ENCODE measurements around the gene RSKR. TPM values are rescaled to one million over a fixed set of nuclear protein-coding genes. Genes with fewer than 3 reads are reported as not detected.

Gene RSKR
- total RNA-seq, 1 experiment from 2014 or later: 25.8 TPM

DNA sequence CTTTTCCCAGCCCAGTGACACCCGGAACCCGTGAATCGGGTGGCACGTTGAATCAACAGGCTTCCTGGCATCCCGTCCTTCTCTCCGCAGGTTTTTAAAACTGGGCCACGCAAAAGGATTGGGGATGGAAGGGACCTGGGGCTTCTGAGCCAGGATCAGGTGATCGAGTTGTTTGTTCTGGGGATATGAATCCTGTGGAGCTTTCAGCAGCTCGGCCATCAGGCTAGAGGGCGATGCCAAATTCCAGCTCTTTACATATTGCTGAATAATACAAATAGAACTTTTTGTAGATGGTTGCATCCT is 48.5 kb upstream of the RSKR start:
- no CpG with 5 or more reads among the region's 10 CpGs for WGBS (ENCODE audit: extremely low coverage, insufficient read length, low lambda C conversion rate)
- no peak overlapping the region for H2BK12ac ChIP-seq (ENCODE audit: insufficient read length, low read depth, low read length)
- DNase-seq: no peak
- no peak overlapping the region for H4K8ac ChIP-seq (replicated peaks; ENCODE audit: insufficient read length, low read depth, low read length)
- no peak overlapping the region for H3K23ac ChIP-seq (ENCODE audit: insufficient read length, low read depth, low read length)
- no peaks in the 10 kb centered on the region for H3K9me3 ChIP-seq (ENCODE audit: control insufficient read depth, low read depth, low read length)
- peak overlapping the region; percentile 82 for H3K18ac ChIP-seq (ENCODE audit: insufficient read length, low read depth, low read length)
- H3K79me2 ChIP-seq (ENCODE audit: insufficient read depth, low read length): peaks cover 25% of the 10 kb centered on the region; the same call in 1 of the 2 replicates
- no peak overlapping the region for H3K4ac ChIP-seq (ENCODE audit: low read depth, low read length)
- H3K27ac Mint-ChIP-seq: peak overlapping the region; percentile 100
- H3K9me3 Mint-ChIP-seq: peaks cover 28 to 33% of the 10 kb centered on the region in 2 experiments
- peaks cover 3% of the 10 kb centered on the region for H3K79me1 ChIP-seq (ENCODE audit: insufficient read depth, low read depth, low read length, poor library complexity, severe bottlenecking)
- no peaks in the 10 kb centered on the region for H3K27me3 ChIP-seq (ENCODE audit: insufficient read depth, low read length)
- H4K91ac ChIP-seq (ENCODE audit: insufficient read length, low read depth, low read length): no peak overlapping the region
- peaks cover 2% of the 10 kb centered on the region; the same call in 1 of the 2 replicates for H3K4me1 ChIP-seq (ENCODE audit: insufficient read depth, low read length)
- H2AFZ ChIP-seq (ENCODE audit: low read length): no peak overlapping the region
- no peak overlapping the region for H2AK5ac ChIP-seq (ENCODE audit: insufficient read length, low read length)
- H3K27me3 Mint-ChIP-seq (ENCODE audit: low read depth): no peaks in the 10 kb centered on the region; the same call in 1 of the 2 replicates
- H4K20me1 ChIP-seq (ENCODE audit: control insufficient read depth, insufficient read depth, insufficient read length): no peaks in the 10 kb centered on the region
- peak overlapping the region; percentile 95 for H3K4me2 ChIP-seq (ENCODE audit: insufficient read depth, insufficient read length, low read length)
- peak overlapping the region; percentile 100 for H3K4me3 Mint-ChIP-seq
- peak overlapping the region; percentile 93 for H3K9ac ChIP-seq (ENCODE audit: extremely low read depth, insufficient read length, low read length)
- H3K56ac ChIP-seq (ENCODE audit: insufficient read length, low read depth, low read length): no peak overlapping the region
- H3K23me2 ChIP-seq (ENCODE audit: insufficient read length, low read depth, low read length, poor library complexity, severe bottlenecking): peaks cover 5% of the 10 kb centered on the region
- peaks cover 34 to 57% (median 56%) of the 10 kb centered on the region in 3 experiments for H3K36me3 Mint-ChIP-seq (ENCODE audit: insufficient read depth in 1 of 3, low read depth in 3 of 3)
- H2BK5ac ChIP-seq (ENCODE audit: insufficient read length, low read length): peak overlapping the region; percentile 55
- H3T11ph ChIP-seq (ENCODE audit: low read length): no peak overlapping the region
- H2BK120ac ChIP-seq (ENCODE audit: low read depth, low read length, poor library complexity, severe bottlenecking): no peak overlapping the region
- H3K27ac ChIP-seq (ENCODE audit: insufficient read length, low read depth, low read length): peak overlapping the region; percentile 47
- peak overlapping the region; percentile 83 for H3K14ac ChIP-seq (ENCODE audit: insufficient read depth, low read length)
- no peak overlapping the region for H4K5ac ChIP-seq (ENCODE audit: insufficient read length, low read depth, low read length)
- no peak overlapping the region for H2BK15ac ChIP-seq (ENCODE audit: low read depth, low read length)
- H3K4me1 Mint-ChIP-seq: peaks cover 16 to 20% of the 10 kb centered on the region in 2 experiments
- TF ChIP-seq, protein P1, sequence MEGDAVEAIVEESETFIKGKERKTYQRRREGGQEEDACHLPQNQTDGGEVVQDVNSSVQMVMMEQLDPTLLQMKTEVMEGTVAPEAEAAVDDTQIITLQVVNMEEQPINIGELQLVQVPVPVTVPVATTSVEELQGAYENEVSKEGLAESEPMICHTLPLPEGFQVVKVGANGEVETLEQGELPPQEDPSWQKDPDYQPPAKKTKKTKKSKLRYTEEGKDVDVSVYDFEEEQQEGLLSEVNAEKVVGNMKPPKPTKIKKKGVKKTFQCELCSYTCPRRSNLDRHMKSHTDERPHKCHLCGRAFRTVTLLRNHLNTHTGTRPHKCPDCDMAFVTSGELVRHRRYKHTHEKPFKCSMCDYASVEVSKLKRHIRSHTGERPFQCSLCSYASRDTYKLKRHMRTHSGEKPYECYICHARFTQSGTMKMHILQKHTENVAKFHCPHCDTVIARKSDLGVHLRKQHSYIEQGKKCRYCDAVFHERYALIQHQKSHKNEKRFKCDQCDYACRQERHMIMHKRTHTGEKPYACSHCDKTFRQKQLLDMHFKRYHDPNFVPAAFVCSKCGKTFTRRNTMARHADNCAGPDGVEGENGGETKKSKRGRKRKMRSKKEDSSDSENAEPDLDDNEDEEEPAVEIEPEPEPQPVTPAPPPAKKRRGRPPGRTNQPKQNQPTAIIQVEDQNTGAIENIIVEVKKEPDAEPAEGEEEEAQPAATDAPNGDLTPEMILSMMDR (conservative IDR thresholded peaks at IDR 0.05): no peak
- no peak overlapping the region for H2BK20ac ChIP-seq (ENCODE audit: low read depth, low read length, poor library complexity, severe bottlenecking)
